GM12872 (cell line): Measurements from ENCODE around the gene LMLN.

Experiments
- TF ChIP-seq, protein P1 (sequence below): IDR thresholded peaks from 3 replicates; pipeline ENCODE4 v1.5.1; 2011; ENCODE audit warnings: low read depth, mild to moderate bottlenecking, low read length, moderate library complexity; ENCODE audit not compliant: insufficient read depth

Gene LMLN

DNA sequence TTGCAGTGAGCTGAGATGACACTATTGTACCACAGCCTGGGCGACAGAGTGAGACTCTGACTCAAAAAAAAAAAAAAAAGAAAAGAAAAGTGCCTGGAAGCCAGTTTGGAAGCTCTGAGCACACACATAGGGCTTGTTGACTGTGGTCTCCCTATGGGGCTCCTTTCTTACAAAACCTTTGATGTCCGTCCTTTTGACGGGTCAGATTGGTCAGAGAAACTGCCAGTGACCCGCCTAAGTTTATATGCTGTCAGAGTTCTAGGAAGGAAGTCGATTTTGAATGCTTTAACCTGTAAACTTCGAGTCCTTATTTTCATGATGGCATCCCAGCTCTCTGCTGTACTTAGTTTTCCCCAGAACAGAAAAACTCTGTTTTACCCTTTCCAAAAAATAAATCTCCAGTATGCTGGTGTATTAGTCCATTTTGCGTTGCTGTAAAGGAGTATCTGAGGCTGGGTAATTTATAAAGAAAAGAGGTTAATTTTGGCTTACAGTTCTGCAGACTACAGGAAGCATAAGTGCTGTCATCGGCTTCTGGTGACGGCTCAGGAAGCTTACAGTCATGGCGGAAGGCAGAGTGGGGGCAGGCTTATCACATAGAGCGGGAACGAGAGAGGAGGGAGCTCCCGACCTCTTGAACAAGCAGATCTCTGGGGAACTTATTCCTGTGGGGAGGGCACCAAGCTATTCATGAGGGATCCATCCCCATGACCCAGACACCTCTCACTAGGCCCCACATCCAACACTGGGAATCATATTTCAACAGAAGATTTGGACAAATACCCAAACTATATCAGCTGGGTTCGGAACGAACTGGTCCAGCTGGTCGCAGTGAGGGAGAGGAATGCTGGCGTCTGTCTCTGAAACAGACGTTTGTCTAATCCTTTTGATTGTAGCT is 72.3 kb downstream of the LMLN start:
- TF ChIP-seq, protein P1, sequence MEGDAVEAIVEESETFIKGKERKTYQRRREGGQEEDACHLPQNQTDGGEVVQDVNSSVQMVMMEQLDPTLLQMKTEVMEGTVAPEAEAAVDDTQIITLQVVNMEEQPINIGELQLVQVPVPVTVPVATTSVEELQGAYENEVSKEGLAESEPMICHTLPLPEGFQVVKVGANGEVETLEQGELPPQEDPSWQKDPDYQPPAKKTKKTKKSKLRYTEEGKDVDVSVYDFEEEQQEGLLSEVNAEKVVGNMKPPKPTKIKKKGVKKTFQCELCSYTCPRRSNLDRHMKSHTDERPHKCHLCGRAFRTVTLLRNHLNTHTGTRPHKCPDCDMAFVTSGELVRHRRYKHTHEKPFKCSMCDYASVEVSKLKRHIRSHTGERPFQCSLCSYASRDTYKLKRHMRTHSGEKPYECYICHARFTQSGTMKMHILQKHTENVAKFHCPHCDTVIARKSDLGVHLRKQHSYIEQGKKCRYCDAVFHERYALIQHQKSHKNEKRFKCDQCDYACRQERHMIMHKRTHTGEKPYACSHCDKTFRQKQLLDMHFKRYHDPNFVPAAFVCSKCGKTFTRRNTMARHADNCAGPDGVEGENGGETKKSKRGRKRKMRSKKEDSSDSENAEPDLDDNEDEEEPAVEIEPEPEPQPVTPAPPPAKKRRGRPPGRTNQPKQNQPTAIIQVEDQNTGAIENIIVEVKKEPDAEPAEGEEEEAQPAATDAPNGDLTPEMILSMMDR: no peak

DNA sequence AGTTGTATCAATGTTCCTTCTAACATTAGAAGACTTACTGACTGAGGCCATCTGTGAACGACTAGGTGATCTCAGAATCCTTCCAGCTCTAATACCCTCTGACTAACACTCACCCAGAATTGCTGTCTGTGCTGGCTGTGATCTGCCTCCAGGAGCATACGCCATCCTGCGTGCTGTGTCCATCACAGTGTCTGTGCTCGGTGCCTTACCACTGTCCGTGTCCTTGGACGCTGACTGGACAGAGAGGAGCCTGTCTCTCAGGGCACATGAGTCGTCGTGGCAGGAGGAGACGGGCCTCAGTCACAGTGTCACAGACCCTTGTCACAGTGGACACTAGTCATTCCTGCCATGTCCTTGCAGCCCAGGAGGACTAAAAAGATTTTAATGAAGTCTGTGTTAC is 83.1 kb downstream of the LMLN start:
- TF ChIP-seq, protein P1: no peak

DNA sequence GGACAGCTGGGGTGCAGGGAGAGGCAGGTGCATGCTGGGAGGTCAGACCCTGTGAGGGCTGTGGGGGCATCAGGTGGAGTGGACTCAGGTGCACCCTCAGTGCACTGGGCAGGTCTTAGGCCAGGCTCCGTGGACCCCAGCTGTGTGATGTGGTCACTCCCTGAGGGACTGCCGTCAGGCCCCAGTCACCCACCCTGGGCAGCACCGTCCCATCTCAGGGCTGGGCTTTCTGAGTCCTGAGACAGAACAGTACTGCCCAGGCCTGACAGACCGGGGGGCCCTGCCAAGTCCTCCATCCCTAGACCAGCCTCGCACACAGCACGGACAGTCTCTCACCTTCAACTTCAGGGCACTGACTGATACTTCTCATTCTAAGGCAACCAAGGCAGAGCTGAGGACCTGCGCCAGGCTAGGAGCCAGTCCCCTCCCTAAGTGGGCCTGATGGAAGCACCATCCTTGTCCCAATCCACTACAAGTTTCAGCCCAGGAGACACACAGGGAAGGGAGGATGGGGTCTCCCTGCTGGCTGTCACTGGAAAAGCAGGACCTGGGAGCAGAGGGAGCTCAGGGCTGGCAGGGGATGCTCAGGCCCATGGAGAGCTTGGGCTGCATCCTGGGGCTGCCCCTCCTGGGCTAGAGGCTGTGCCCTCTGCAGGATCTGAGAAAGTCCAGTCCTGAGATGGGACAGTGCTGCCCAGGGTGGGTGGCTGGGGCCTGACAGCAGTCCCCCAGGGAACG is 86.3 kb downstream of the LMLN start:
- TF ChIP-seq, protein P1: no peak

DNA sequence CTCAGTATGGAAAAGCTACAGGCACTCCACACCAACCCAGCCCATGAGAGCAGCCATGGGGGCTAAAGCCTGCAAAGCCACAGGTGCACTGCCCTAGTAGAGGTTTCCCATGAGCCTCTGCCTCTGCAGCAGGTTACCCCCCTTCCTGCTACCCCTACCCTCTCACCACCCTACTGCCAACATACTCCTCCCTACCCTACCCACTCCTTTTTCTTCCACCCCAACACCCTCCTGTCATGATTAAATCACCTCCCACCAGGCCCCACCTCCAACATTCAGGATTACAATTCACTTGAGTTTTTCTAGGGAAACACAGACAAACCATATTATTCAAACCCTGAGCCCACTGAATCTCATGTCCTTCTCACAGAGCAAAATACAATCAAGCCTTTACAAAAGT is 88.4 kb downstream of the LMLN start:
- TF ChIP-seq, protein P1: no peak

DNA sequence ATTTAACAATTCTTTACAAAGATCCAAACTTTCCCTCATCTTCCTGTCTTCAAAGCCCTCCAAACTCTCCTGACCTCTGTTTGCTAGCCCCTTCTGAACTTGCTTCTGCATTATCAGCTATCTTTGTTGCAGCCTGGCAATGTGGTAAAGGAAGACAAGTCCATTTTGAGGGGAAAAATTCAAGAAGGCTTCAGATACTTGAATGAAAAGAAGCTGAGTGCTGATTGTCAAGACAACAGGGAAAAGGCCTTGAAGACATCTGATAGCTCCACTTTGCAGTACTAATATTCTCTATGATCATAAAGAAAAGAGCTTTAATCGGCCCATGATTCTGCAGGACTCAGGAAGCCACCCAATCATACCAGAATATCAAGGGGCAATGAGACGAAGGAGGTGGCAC is 91.8 kb downstream of the LMLN start:
- TF ChIP-seq, protein P1: no peak

DNA sequence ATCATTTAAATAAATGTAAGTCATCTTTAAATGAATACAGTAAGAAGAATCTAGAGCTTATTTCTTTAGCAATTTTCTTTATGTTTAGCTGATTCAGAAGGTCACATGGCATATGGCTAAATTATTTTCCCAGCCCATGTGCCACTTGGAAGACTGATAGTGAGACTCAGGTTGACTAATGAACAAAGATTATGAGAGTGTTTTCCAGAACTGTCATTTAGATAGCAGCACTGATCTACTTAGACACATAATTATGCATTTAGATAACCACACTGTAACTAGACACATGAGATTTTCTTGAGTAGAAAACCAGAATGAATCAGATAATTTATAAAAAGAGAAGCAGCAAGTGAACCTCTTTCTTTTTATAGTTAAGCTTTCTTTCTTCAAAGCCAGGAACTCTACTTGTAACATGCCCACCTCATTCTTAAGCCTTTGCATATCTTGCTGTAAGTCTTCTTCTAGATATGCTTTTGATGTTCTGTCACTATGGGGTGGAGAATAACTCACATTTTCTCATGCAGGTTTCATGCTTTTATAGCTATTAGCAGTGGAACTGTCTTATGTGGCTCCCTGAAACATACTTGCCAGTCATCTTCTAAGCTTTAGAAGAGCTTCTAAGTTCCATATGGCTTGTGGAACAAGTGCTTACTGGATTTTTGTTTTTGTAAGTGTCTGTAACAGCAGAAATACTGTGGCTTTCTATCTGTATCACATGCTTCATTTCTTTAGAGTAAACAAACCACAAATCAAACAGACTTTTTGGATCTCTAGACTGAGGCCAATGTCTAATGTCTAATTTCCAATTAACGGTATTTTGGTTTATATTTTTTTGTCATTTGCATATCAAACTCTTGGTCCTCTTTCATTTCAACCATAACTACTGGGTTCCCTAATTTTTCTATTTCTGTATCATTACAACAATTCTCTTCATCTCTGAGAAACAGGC is 101.4 kb downstream of the LMLN start:
- TF ChIP-seq, protein P1: no peak

DNA sequence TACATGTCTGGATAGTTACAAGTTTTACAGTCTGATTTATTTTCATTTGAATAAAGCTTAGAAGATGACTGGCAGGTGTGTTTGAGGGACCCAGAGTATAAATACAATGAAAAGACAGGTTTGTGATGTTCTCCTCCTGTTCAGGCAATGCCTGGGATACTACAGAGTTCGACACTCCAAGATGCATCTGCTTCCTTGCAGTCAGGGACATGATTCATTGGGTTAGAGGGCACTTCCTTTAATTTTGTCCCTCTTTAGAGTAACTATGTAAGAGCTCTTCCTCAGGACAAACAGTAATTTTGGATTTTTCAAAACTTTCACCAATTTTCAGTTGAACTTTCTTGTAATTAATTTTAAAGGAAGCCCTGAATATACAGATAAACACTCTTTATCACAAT is 102.0 kb downstream of the LMLN start:
- TF ChIP-seq, protein P1: no peak
